ENCODE data around the gene CIAO2B.
A peak's percentile ranks its signal among the peaks of the same experiment; 100 is the strongest.
"Not testable (repeated sequence)": the region's sequence is repeated elsewhere in the genome, so short reads cannot be mapped to it uniquely, and the experiment has no call there.

Gene CIAO2B

GRCh38 chr16:66934138-66934838, at the start of gene CIAO2B:
Gene CIAO2B (minus strand): TSS chr16:66934402. CDS start chr16:66934364, 38 bp downstream.
- DNase-seq = peak; percentile 81

GRCh38 chr16:66983033-66983432, 48.8 kb upstream of the CIAO2B start:
- DNase-seq = no peak

- DNase-seq = no peak
Measured at GRCh38 chr16:66979011-66979717, 45.0 kb upstream of the CIAO2B start.

- peak; percentile 74 for DNase-seq
Measured at GRCh38 chr16:66977341-66978113, 43.3 kb upstream of the CIAO2B start.

- DNase-seq = no peak
Measured at GRCh38 chr16:66976746-66977145, 42.5 kb upstream of the CIAO2B start.

- DNase-seq = no peak
Measured at GRCh38 chr16:66975302-66975893, 41.2 kb upstream of the CIAO2B start.

GRCh38 chr16:66974932-66975246, 40.7 kb upstream of the CIAO2B start:
- DNase-seq = not testable (repeated sequence)

GRCh38 chr16:66974156-66974931, 40.1 kb upstream of the CIAO2B start:
- not testable (repeated sequence) for DNase-seq

- no peak for DNase-seq
Measured at GRCh38 chr16:66973716-66974115, 39.5 kb upstream of the CIAO2B start.

GRCh38 chr16:66972983-66973382, 38.8 kb upstream of the CIAO2B start:
- DNase-seq = no peak

- peak; percentile 50 for DNase-seq
Measured at GRCh38 chr16:66970775-66971720, 36.8 kb upstream of the CIAO2B start.

- DNase-seq = no peak
Measured at GRCh38 chr16:66968847-66969246, 34.6 kb upstream of the CIAO2B start.

GRCh38 chr16:66964049-66964448, 29.8 kb upstream of the CIAO2B start:
- no peak for DNase-seq

- DNase-seq = no peak
Measured at GRCh38 chr16:66961914-66962313, 27.7 kb upstream of the CIAO2B start.

GRCh38 chr16:66961065-66961744, 27.0 kb upstream of the CIAO2B start, which contains the start of gene CES3:
Gene CES3 (plus strand): TSS chr16:66961266. CDS start chr16:66961308, 42 bp downstream.
- DNase-seq = peak; percentile 48

- no peak for DNase-seq
Measured at GRCh38 chr16:66960270-66960669, 26.1 kb upstream of the CIAO2B start.

- no peak for DNase-seq
Measured at GRCh38 chr16:66959704-66960161, 25.5 kb upstream of the CIAO2B start.

GRCh38 chr16:66958857-66959703, 24.9 kb upstream of the CIAO2B start:
- no peak for DNase-seq

GRCh38 chr16:66956154-66956457, 21.9 kb upstream of the CIAO2B start:
- not testable (repeated sequence) for DNase-seq
